Measurements from ENCODE around the gene NCKAP1.
"Not testable (repeated sequence)": the region's sequence is repeated elsewhere in the genome, so short reads cannot be mapped to it uniquely, and the experiment has no call there.

NCKAP1 gene

GRCh38 chr2:183038341-183039300 is at the start of gene NCKAP1:
Gene NCKAP1 (minus strand): TSS chr2:183038457. CDS start chr2:183038099, 358 bp downstream.
- DNase-seq = peak; percentile 74

GRCh38 chr2:183081911-183082310 is 43.7 kb upstream of the NCKAP1 start:
- no peak for DNase-seq

GRCh38 chr2:183079139-183079775 is 41.0 kb upstream of the NCKAP1 start:
- DNase-seq = no peak

- peak; percentile 61 for DNase-seq
Observed at GRCh38 chr2:183078464-183079138, 40.3 kb upstream of the NCKAP1 start, which contains the start of gene DUSP19. Gene DUSP19 (plus strand): TSS chr2:183078747. CDS start chr2:183078934, 187 bp downstream.

GRCh38 chr2:183078163-183078463 is 39.9 kb upstream of the NCKAP1 start:
- no peak for DNase-seq

- no peak for DNase-seq
Observed at GRCh38 chr2:183072177-183072576, 33.9 kb upstream of the NCKAP1 start.

GRCh38 chr2:183070942-183071844 is 32.9 kb upstream of the NCKAP1 start:
- no peak for DNase-seq

DNA sequence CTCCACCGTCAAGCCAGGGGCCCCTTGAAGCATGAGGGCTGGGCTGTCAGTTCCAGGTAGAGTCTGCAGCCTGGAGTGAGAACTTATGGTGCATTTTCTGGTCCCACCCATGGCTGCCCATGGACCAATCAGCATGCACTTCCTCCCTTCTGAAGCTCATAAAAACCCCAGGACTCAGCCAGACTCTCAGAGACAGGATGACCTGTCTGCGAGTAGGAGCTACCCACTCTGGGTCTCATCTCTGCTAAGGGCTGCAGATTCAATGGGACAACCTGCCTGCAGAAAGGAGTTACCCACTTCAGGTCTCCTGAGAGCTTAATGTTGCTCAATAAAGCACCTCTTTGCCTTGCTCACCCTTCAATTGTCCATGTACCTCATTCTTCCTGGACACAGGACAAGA is 30.9 kb upstream of the NCKAP1 start:
- no peak for DNase-seq

GRCh38 chr2:183068561-183068960 is 30.3 kb upstream of the NCKAP1 start:
- no peak for DNase-seq

GRCh38 chr2:183063083-183063482 is 24.8 kb upstream of the NCKAP1 start:
- no peak for DNase-seq

DNA sequence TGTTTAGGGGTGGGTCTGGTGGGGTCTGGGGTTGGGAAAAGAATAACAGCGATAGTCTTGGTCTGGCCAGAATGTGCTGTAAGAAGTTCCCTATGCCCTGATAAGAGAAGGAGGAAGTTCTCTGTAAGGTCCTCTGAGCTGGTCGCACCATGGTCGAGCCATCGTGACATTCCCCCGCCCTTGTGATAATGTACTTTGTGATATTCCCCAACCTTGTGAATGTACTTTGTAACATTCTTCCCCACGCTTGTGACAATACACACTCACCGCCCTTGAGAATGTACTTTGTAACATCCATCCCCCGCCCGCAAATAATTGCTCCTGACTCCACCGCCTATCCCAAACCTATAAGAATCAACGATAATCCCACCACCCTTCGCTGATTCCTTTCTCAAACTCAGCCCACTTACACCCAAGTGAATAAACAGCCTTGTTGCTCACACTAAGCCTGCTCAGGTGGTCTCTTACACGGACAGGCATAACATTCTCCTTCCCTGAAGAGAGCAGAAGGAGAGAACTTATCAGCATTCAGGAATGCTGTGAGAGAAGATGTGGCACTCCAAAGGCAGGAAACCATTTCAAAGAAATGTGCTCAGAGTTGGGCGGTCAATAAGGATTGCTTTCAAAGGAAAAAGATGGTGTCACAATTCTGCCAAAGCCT is 22.4 kb upstream of the NCKAP1 start:
- no peak for DNase-seq

DNA sequence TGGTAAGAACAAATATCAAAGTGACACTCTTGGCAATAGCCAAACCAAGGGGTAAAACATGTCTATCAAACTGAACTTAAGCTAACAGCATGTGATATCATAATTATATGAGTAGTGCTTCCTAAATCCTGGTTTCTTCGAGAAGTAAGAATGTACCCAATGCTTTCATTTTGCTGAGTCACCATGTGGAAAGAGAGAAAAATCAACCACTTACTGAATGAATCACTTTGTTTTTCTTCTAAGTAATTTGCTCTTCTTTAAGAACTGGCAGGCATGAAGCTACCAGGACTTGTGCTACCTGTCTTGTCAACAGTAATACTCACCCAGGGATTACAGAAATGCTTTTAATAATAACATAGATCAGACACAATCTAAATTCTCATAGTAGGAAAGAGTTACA is 21.3 kb upstream of the NCKAP1 start:
- no peak for DNase-seq

DNA sequence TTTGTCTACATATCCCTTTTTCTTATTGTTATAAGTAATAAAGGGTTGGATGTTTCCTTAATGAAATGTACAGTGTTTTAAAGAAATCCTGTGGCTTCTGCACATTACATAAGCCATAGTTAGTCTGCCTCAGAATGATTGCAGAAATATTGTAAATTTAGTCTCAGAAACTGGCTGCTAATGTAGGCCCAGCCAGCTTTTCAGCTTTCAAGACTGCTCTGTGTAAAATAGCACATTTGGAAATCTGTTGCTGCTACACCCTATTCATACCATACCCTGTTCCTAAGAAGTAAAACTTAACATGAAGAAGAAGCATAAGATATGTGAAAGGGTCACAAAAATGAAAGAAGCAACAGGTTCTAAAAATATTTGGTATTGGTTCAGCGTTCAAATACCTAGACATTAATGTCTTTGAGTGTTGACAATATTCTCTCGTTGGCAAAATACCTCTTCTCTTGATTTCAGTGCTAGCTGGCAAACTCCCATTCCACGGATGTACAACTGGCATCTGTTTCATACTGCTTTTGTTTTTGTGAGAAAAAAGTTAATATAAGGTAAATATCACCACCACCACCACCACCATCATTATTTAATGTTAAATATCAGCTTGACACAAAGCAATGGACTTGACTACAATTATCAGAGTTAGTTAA is 19.2 kb upstream of the NCKAP1 start:
- DNase-seq = no peak

DNA sequence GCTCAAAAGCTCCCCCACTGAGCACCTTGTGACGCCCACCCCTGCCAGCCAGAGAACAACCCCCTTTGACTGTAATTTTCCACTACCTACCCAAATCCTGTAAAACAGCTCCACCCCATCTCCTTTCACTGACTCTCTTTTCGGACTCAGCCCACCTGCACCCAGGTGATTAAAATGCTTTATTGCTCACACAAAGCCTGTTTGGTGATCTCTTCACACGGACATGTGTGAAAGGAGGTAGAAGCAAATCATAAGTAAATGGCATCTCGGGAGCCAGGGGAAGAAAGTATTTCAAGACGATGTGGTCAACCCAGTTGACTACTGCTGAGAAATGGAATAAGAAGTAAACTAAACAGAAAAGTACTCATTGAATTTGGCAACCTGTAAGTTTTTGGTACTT is 11.2 kb upstream of the NCKAP1 start:
- no peak for DNase-seq

- DNase-seq = not testable (repeated sequence)
Observed at GRCh38 chr2:183047486-183048125, 9.3 kb upstream of the NCKAP1 start.

DNA sequence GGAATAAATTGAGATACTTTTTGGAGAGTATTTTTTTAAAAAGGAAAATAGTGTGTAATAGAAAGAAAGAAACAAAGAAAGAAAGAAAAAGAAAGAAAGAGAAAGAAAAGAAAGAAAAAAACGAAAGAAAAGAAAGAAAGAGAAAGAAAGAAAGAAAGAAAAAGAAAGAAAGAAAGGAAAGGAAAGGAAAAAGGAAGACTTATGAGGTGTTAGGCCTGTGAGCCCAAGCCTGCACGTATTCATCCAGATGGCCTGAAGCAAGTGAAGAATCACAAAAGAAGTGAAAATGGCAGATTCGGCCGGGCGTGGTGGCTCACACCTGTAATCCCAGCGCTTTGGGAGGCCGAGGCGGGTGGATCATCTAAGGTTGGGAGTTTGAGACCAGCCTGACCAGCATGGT is 5.3 kb upstream of the NCKAP1 start:
- not testable (repeated sequence) for DNase-seq

DNA sequence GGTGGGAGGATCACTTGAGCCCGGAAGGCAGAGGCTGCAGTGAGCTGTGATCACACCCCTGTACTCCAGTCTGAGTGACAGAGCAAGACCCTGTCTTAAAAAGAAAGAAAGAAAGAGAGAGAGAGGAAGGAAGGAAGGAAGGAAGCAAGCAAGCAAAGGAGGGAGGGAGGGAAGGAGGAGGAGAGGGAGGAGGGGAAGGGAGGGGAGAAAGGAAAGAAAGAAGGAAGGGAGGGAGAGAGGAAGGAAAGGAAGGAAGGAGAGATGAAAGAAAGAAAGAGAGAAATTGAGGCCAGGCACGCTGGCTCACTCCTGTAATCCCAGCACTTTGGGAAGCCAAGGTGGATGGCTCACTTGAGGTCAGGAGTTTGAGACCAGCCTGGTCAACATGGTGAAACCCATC is 2.3 kb upstream of the NCKAP1 start:
- DNase-seq = no peak

DNA sequence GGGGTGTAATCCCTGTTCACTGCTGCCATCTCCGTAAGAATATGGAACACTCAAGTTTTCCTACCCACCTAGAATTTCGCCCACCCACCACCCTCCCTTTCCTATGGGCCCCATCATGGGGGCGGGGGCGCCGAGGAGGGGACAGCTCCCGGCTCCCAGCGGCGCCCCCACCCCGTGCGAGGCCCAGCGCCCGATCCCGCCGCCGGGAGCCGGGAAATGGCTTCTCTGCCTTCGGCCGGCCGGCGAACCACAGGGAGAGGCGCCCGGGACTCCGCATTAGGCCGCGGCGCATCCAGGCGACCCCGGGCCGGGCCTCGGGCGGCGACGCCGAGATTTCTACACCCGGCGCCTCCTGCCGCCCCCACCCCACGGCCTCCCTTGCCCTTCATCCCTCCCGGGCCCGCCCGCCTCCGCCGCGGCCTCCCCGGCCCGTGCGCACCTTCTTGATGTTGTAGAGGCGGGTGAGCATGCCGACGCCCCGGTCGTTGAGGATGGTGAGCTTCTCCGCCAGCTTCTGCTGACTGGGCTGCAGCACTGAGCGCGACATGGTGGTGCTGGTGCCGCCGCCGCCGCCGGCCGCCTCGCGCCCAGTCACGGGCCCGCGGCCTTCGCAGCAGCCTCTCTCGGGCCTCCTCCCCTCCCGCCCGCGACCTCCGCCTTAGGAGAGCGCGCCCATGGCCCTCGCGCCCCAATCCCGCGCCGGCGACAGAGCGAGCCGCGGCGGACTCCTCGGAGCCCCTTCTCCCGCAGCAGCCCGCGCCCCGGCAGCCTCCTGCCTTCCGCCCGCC is 510 bp downstream of the NCKAP1 start:
- no peak for DNase-seq

DNA sequence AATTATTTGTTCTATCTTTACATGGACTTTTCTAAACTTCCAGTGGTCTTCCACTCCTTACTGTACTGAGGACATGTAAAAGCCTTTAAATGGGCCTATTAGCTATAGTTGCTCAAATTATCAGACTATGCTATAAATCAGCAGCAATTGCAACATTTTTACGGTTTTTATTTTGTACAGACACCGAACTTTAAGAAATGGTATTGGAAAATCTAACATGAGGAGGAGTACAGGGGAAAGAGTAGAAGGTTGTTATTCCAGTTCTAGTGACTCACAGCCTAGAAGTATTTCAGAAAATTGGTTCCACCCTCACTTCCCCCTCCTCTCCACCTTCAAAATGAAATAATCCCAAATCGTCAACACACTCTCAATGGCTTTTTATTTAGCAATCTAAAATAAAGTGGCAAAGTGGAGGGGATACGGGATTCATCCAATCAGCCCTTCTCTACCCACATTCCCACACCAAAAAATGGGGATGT is 1.1 kb downstream of the NCKAP1 start:
- no peak for DNase-seq
